Upper lobe of left lung (tissue), 4 donors: ENCODE measurements around the gene GATAD2A.

ENCODE experiments used
- CTCF ChIP-seq, 6 experiments: fragments of 450-650 bp in 4 of 6; fragments of 200-600 bp in 2 of 6; sonication (generic) in 2 of 6; IDR thresholded peaks; one replicate each; pipeline ENCODE4 v1.5.1; 2016 to 2019; ENCODE audit warnings: antibody characterized with exemption in 6 of 6
- POLR2A ChIP-seq, 4 donors: fragments of 450-650 bp; IDR thresholded peaks; one replicate each; pipeline ENCODE4 v1.5.1; 2016 to 2017; ENCODE audit warnings: antibody characterized with exemption in 4 of 4, mild to moderate bottlenecking in 2 of 4
- POLR2AphosphoS5 ChIP-seq, 2 donors: sonication (generic); formaldehyde crosslinking; IDR thresholded peaks; one replicate each; pipeline ENCODE4 v1.5.1; 2017; ENCODE audit warnings: antibody characterized with exemption in 2 of 2

GRCh38 chr19:19485998-19486290 lies 80.5 kb downstream of the GATAD2A start:
- no peak for TF ChIP-seq POLR2A (IDR thresholded peaks at IDR 0.05)
- no peak for TF ChIP-seq CTCF (IDR thresholded peaks at IDR 0.05)
- TF ChIP-seq POLR2AphosphoS5 (IDR thresholded peaks at IDR 0.05), result no peak
